GM12875 (cell line): Measurements from ENCODE around the gene RGS9.
A peak's percentile ranks its signal among the peaks of the same experiment; 100 is the strongest.
"Not testable (repeated sequence)": the region's sequence is repeated elsewhere in the genome, so short reads cannot be mapped to it uniquely, and the experiment has no call there.

Experiments used
- H3K4me3 ChIP-seq: one replicate; pipeline ENCODE4 v1.5.1; 2011; ENCODE audit warnings: low read depth, low read length, control low read depth
- TF ChIP-seq, protein P1 (sequence below): IDR thresholded peaks from 2 replicates; pipeline ENCODE4 v1.5.1; 2011; ENCODE audit warnings: low read depth, mild to moderate bottlenecking, control low read depth, inconsistent platforms, low read length, moderate library complexity, borderline replicate concordance; ENCODE audit not compliant: insufficient read depth

RGS9 gene

DNA sequence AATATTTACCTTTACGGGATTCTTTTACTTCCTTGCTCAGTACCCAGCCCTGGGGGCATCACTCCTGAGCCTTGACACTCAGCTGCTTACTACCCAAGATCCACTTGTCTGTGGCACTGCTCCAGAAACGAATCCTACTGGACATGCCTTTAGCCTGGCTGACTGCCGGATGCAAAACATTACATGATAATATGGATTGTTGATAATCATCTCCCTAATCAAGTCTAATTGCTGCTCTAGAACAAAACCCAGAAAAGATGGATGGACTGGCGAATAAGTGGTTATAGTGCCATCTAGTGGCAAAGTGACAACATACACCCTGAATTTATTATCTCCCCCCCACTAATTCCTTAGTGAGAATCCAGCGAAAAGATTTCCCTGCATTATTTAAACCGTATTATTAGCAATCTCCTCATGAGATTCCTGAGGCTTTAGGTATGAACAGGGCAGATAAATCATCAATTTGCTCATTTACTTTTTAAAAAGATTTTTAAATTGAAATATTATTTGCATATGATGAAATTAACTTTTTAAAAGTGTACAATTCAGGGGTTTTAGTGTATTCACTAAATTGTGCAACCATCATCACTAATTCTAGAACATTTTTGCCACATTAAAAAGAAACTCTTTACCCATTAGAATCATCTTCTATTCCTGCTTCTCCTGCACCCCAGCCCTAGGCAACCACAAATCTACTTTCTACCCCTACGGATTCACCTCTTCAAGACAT, 61.6 kb downstream of the RGS9 start:
- TF ChIP-seq, protein P1, sequence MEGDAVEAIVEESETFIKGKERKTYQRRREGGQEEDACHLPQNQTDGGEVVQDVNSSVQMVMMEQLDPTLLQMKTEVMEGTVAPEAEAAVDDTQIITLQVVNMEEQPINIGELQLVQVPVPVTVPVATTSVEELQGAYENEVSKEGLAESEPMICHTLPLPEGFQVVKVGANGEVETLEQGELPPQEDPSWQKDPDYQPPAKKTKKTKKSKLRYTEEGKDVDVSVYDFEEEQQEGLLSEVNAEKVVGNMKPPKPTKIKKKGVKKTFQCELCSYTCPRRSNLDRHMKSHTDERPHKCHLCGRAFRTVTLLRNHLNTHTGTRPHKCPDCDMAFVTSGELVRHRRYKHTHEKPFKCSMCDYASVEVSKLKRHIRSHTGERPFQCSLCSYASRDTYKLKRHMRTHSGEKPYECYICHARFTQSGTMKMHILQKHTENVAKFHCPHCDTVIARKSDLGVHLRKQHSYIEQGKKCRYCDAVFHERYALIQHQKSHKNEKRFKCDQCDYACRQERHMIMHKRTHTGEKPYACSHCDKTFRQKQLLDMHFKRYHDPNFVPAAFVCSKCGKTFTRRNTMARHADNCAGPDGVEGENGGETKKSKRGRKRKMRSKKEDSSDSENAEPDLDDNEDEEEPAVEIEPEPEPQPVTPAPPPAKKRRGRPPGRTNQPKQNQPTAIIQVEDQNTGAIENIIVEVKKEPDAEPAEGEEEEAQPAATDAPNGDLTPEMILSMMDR: peak; percentile 40; the same call in 1 of the 2 replicates
- H3K4me3 ChIP-seq: no peak overlapping the region

GRCh38 chr17:65201331-65201730, 64.2 kb downstream of the RGS9 start:
- TF ChIP-seq, protein P1: no peak
- no peak overlapping the region for H3K4me3 ChIP-seq

- TF ChIP-seq, protein P1: no peak
- H3K4me3 ChIP-seq: no peak overlapping the region
Measured at GRCh38 chr17:65202844-65203571, 65.8 kb downstream of the RGS9 start.

DNA sequence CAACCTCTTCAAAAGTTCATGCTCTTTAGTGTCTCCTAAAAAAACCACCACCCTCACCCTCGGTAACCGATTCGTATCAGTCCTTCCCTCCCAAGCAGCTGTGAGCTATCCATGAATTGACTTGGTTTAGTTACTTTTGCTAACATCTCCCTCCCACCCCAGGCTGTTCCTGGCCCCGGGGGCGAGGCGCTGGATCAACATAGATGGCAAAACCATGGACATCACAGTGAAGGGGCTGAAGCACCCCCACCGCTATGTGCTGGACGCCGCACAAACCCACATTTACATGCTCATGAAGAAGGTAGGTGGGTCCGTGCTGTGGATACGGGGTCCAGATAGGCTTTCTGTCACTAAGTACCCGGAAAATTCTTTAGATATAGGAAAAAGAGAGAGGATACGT, 66.8 kb downstream of the RGS9 start:
- no peak overlapping the region for H3K4me3 ChIP-seq
- TF ChIP-seq, protein P1: no peak

DNA sequence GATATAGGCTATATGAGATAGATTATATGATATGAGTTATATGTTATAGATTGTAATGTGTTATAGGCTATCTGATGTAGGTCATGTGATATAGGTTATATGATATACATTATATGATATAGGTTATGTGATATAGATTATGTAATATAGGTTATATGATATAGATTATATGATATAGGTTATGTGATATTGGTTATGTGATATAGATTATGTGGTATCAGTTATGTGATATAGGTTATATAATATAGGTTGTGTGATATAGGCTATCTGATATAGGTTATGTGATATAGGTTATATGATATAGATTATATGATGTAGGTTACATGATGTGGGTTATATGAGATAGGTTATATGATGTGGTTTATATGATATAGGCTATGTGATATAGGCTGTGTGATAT, 68.5 kb downstream of the RGS9 start:
- TF ChIP-seq, protein P1: no peak

DNA sequence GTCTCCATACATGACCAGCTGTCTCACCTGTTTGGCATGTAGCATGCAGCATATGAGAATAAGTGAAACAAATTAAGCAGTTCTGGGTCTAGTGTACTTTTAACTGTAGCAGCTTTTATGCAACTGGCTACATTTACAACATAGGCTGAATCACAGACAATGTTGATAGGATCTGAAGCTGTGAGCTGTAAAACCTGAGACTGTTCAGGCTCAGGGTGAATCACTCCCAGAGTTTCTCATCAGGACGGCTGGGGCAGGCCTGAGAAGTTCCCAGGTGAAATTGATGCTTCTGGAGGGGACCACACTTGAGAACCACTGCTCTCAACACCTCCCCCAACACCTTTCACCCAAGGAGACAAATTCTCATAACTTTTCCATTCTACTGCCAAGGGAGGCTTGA, 70.3 kb downstream of the RGS9 start:
- H3K4me3 ChIP-seq: not testable (repeated sequence)

More for the DNA sequence above, 68.5 kb downstream of the RGS9 start:
- no peak overlapping the region for H3K4me3 ChIP-seq

DNA sequence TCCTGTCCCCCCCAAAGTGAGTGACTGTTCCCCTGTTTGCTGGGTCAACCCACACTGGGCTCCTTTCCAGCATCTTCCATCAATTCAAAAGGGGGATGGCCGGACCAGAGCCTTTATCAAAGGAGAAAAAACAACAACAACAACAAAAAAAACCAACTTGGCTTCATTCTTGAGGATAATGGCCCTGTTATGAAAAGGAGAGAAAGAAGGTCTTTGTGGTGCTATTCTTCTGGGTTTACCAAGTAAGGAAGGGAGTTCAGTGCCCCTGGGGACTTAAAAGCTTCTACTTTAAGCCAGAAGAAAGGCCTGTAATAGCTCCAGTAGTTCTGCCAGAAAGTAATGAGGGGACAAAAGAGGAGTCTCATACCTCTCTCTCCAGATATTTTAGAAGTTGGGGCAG, 71.5 kb downstream of the RGS9 start:
- no peak overlapping the region for H3K4me3 ChIP-seq
- TF ChIP-seq, protein P1: no peak
